Epithelial cell of proximal tubule (primary cell): ENCODE measurements around the gene METTL27. TPM values are rescaled to one million over a fixed set of nuclear protein-coding genes. Genes with fewer than 3 reads are reported as not detected.

ENCODE experiments used
- DNase-seq: peaks from one replicate; pipeline ENCODE4 v3.0.0-alpha.2; 2011; ENCODE audit warnings: low read depth
- H3K4me3 ChIP-seq: 2 replicates; pipeline ENCODE4 v1.5.1; 2011; ENCODE audit warnings: low read depth, mild to moderate bottlenecking, low read length
- CTCF ChIP-seq: conservative IDR thresholded peaks from 2 replicates; pipeline ENCODE4 v1.5.1; 2012; ENCODE audit warnings: low read depth, mild to moderate bottlenecking, low read length
- total RNA-seq: library from RNA; depleted of rRNA; stranded (reverse); fragments of >200 nt; gene quantifications from 2 replicates; pipeline ENCODE4 v1.2.3, GENCODE V29; 2015

Gene METTL27
- total RNA-seq, 1 donor from 2014 or later, result 13.7 TPM

GRCh38 chr7:73829505-73829904, 12.8 kb downstream of the METTL27 start:
- no peak for TF ChIP-seq CTCF
- DNase-seq, result no peak
- H3K4me3 ChIP-seq, result no peak overlapping the region

DNA sequence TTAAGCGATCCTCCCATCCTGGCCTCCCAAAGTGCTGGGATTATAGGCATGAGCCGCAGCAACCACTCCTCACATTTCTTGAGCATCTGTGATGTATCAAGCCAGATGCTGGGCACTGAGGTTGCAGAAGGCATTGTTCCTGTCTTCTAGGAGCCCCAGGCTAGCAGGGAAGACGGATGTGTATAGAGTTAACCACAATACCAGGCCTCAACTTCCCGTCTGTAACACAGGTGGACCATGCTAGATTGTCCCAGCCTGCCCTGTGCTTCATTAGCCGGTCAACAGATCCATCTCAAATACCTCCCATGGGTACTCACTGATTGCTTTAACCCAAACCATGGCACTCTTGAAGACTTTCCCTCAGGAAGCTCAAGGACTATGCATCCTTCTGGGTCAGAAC, 13.3 kb downstream of the METTL27 start:
- H3K4me3 ChIP-seq, result no peak overlapping the region
- TF ChIP-seq CTCF, result no peak
- DNase-seq, result no peak

DNA sequence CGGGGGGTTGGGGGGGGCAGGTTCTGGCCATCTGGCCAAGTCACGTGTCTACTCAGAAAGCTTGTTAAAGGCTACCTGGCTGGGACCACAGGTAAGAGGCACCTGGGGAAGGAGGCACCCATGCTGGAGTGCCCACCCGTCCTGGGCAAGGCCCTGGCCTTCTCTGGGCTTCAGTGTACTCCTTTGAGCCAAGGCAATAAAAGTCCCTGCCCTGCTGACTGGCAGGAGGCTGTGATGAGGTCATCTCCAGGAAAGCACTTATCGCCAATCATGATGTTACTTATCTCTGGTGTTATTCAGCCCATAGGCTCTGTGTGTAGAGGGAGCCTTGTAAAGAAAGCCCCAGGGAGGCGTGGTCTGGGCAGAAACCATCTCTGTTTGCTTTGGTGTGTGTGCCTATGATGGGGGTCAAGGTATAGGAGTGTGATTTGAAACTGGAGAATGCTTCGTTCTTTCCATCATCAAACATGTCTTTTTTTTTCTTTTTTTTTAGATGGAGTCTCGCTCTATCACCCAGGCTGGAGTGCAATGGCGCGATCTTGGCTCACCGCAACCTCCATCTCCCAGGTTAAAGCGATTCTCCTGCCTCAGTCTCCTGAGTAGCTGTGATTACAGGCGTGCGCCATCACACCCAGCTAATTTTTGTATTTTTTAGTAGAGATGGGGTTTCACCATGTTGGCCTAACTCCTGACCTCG, 14.1 kb downstream of the METTL27 start:
- no peak for DNase-seq
- H3K4me3 ChIP-seq, result no peak overlapping the region
- TF ChIP-seq CTCF, result no peak

- no peak overlapping the region for H3K4me3 ChIP-seq
- TF ChIP-seq CTCF, result no peak
- DNase-seq, result no peak
Observed at GRCh38 chr7:73827567-73828106, 14.7 kb downstream of the METTL27 start.

DNA sequence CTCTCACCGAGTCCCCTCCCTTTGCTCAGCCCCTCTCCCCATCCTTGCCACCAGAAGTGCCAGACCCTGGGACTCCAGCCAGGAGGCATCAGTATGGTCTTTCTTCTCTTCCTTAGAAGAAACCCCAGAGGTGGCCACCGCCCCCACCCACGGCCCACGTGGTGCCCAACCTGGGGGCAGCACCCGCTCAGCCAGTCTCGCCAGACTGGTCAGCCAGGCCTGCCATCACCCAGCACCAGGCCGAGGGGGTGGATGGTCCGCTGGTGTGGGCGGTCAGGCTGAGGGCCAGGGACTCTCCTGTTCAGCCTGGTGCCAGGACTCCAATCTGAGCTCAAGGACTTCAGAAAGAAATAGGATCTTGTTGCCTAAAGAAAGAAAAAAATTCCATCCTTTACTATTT, 17.3 kb downstream of the METTL27 start:
- H3K4me3 ChIP-seq, result no peak overlapping the region
- DNase-seq, result no peak
- no peak for TF ChIP-seq CTCF

DNA sequence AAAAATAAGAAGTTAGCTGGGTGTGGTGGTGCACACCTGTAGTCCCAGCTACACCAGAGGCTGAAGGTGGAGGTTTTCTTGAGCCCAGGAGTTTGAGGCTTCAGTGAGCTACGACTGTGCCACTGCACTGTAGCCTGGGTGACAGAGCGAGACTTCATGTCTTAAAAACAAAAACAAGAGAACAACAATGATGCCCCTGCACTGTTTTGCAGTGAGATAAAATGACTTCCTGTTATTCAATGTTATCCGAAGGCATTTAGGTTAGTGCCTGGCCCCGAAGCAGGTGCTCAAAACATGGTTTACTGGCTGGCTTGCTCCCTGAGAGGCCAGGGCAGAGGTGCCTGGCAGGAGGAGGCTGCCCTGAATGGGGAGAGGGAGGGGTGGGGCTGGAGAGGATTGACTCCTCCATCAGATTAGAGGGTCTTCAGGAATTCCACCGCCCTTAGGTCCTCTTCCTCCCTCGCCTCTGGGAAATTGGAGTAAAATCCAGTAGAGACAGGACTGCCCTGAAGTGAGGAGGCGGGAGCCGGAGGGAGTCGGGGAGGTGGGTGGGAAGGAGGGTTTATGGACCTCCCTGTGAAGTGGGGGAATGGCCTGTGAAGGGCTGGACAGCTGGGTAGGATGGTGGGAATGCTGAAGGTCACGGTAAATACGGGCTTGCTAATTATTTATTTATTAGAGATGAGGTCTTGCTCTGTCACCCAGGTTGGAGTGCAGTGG, 18.3 kb downstream of the METTL27 start:
- H3K4me3 ChIP-seq, result no peak overlapping the region
- no peak for DNase-seq
- no peak for TF ChIP-seq CTCF
